ENCODE data around the gene DNAJC1.

DNA sequence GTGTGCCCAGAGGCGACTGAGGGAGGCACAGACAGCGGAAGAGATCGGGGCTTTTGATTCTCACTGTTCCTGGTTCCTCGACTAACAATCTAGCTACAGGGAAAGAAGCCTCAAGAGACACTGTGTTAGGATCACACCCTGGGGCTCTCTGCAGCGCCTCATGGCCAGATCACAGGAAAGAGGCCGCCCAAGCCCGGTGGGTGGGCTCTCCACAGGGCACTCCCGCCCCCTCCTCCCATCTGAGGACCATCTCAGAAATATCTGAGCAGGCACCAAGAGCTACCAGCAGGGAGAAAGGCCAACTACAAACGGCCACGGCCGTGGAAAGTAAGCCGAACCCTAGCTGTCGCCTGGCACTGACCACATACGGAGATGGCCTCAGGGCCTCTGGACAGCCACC lies 245.3 kb downstream of the DNAJC1 start:
- TF ChIP-seq, protein P1, sequence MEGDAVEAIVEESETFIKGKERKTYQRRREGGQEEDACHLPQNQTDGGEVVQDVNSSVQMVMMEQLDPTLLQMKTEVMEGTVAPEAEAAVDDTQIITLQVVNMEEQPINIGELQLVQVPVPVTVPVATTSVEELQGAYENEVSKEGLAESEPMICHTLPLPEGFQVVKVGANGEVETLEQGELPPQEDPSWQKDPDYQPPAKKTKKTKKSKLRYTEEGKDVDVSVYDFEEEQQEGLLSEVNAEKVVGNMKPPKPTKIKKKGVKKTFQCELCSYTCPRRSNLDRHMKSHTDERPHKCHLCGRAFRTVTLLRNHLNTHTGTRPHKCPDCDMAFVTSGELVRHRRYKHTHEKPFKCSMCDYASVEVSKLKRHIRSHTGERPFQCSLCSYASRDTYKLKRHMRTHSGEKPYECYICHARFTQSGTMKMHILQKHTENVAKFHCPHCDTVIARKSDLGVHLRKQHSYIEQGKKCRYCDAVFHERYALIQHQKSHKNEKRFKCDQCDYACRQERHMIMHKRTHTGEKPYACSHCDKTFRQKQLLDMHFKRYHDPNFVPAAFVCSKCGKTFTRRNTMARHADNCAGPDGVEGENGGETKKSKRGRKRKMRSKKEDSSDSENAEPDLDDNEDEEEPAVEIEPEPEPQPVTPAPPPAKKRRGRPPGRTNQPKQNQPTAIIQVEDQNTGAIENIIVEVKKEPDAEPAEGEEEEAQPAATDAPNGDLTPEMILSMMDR (IDR thresholded peaks at IDR 0.05; ENCODE audit: insufficient read depth, low read length, poor library complexity, severe bottlenecking), result no peak
- no peak for TF ChIP-seq EZH2phosphoT487 (conservative IDR thresholded peaks at IDR 0.05; ENCODE audit: low read length)
